Mucosa of gallbladder (tissue), 1 donor: ENCODE data around the gene CDK5RAP1. TPM values are rescaled to one million over a fixed set of nuclear protein-coding genes. Genes with fewer than 3 reads are reported as not detected.

Source experiments
- DNase-seq: peaks from one replicate; pipeline ENCODE4 v3.0.0-alpha.2; 2020; ENCODE audit warnings: low spot score
- total RNA-seq: library from RNA; stranded (reverse); gene quantifications from one replicate; pipeline ENCODE4 v1.2.1, GENCODE V29; 2021
- donor health status: DM: no; HTN: no; CAD: no.

Gene CDK5RAP1
- total RNA-seq, 1 donor from 2014 or later = 18.7 TPM

GRCh38 chr20:33334111-33334510, 67.2 kb downstream of the CDK5RAP1 start:
- no peak for DNase-seq

GRCh38 chr20:33333616-33334015, 67.7 kb downstream of the CDK5RAP1 start:
- no peak for DNase-seq

- DNase-seq = no peak
Observed at GRCh38 chr20:33332905-33333456, 68.3 kb downstream of the CDK5RAP1 start.

- DNase-seq = no peak
Observed at GRCh38 chr20:33328157-33329137, 72.9 kb downstream of the CDK5RAP1 start.

- no peak for DNase-seq
Observed at GRCh38 chr20:33325350-33325749, 76.0 kb downstream of the CDK5RAP1 start.

- DNase-seq = no peak
Observed at GRCh38 chr20:33323236-33323635, 78.1 kb downstream of the CDK5RAP1 start.

- no peak for DNase-seq
Observed at GRCh38 chr20:33322456-33322855, 78.9 kb downstream of the CDK5RAP1 start.

- no peak for DNase-seq
Observed at GRCh38 chr20:33320006-33320405, 81.3 kb downstream of the CDK5RAP1 start.

GRCh38 chr20:33318096-33318429, 83.3 kb downstream of the CDK5RAP1 start:
- no peak for DNase-seq

- DNase-seq = no peak
Observed at GRCh38 chr20:33317424-33318095, 83.8 kb downstream of the CDK5RAP1 start.

GRCh38 chr20:33316958-33317357, 84.4 kb downstream of the CDK5RAP1 start:
- no peak for DNase-seq

- DNase-seq = no peak
Observed at GRCh38 chr20:33316343-33316742, 85.0 kb downstream of the CDK5RAP1 start.

GRCh38 chr20:33313686-33314314, 87.5 kb downstream of the CDK5RAP1 start:
- DNase-seq = no peak

GRCh38 chr20:33312583-33312982, 88.7 kb downstream of the CDK5RAP1 start:
- no peak for DNase-seq

GRCh38 chr20:33311996-33312395, 89.3 kb downstream of the CDK5RAP1 start:
- no peak for DNase-seq

- no peak for DNase-seq
Observed at GRCh38 chr20:33311011-33311410, 90.3 kb downstream of the CDK5RAP1 start.

GRCh38 chr20:33310327-33310899, 90.9 kb downstream of the CDK5RAP1 start:
- DNase-seq = no peak

- no peak for DNase-seq
Observed at GRCh38 chr20:33309631-33310030, 91.7 kb downstream of the CDK5RAP1 start.
